WTC11 (cell line): ENCODE results near the gene P2RX3.

Source experiments
- ELF4 ChIP-seq: sonication (generic); formaldehyde crosslinking; IDR thresholded peaks from 2 replicates; pipeline ENCODE4 v1.8.1; 2022; ENCODE audit warnings: low read depth, mild to moderate bottlenecking, moderate library complexity, missing genetic modification reagents
- KAT7 ChIP-seq: sonication (generic); formaldehyde crosslinking; IDR thresholded peaks from 2 replicates; pipeline ENCODE4 v1.8.1; 2023; ENCODE audit warnings: missing genetic modification reagents, mild to moderate bottlenecking, borderline replicate concordance
- MLX ChIP-seq: sonication (generic); formaldehyde crosslinking; IDR thresholded peaks from 2 replicates; pipeline ENCODE4 v1.8.1; 2023; ENCODE audit warnings: mild to moderate bottlenecking, missing genetic modification reagents, moderate library complexity
- TEAD1 ChIP-seq: sonication (generic); formaldehyde crosslinking; IDR thresholded peaks from 2 replicates; pipeline ENCODE4 v1.8.0; 2022; ENCODE audit warnings: mild to moderate bottlenecking, missing genetic modification reagents
- TF ChIP-seq, protein P1 (sequence below): sonication (generic); formaldehyde crosslinking; IDR thresholded peaks from 2 replicates; pipeline ENCODE4 v1.8.1; 2022; ENCODE audit warnings: low read depth, missing genetic modification reagents, borderline replicate concordance
- TF ChIP-seq, protein P2 (sequence below): fragments of 200-600 bp; IDR thresholded peaks from 2 replicates; pipeline ENCODE4 v1.8.0; 2022; ENCODE audit warnings: antibody characterized with exemption

- TF ChIP-seq, protein P1, sequence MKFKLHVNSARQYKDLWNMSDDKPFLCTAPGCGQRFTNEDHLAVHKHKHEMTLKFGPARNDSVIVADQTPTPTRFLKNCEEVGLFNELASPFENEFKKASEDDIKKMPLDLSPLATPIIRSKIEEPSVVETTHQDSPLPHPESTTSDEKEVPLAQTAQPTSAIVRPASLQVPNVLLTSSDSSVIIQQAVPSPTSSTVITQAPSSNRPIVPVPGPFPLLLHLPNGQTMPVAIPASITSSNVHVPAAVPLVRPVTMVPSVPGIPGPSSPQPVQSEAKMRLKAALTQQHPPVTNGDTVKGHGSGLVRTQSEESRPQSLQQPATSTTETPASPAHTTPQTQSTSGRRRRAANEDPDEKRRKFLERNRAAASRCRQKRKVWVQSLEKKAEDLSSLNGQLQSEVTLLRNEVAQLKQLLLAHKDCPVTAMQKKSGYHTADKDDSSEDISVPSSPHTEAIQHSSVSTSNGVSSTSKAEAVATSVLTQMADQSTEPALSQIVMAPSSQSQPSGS (CRISPR knock-in tag), result no peak
- no peak for TF ChIP-seq MLX (CRISPR knock-in tag)
- TF ChIP-seq, protein P2, sequence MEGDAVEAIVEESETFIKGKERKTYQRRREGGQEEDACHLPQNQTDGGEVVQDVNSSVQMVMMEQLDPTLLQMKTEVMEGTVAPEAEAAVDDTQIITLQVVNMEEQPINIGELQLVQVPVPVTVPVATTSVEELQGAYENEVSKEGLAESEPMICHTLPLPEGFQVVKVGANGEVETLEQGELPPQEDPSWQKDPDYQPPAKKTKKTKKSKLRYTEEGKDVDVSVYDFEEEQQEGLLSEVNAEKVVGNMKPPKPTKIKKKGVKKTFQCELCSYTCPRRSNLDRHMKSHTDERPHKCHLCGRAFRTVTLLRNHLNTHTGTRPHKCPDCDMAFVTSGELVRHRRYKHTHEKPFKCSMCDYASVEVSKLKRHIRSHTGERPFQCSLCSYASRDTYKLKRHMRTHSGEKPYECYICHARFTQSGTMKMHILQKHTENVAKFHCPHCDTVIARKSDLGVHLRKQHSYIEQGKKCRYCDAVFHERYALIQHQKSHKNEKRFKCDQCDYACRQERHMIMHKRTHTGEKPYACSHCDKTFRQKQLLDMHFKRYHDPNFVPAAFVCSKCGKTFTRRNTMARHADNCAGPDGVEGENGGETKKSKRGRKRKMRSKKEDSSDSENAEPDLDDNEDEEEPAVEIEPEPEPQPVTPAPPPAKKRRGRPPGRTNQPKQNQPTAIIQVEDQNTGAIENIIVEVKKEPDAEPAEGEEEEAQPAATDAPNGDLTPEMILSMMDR, result no peak
- TF ChIP-seq KAT7 (CRISPR knock-in tag), result no peak
- no peak for TF ChIP-seq ELF4 (CRISPR knock-in tag)
- no peak for TF ChIP-seq TEAD1
Measured at GRCh38 chr11:57353852-57354251, 15.7 kb downstream of the P2RX3 start.
